Endothelial cell of umbilical vein (primary cell): ENCODE measurements around the gene RSPH10B2. TPM values are rescaled to one million over a fixed set of nuclear protein-coding genes. Genes with fewer than 3 reads are reported as not detected.
"Not testable (repeated sequence)": the region's sequence is repeated elsewhere in the genome, so short reads cannot be mapped to it uniquely, and the experiment has no call there.

Experiments
- BruUV-seq: library from RNA; stranded (reverse); fragments of 400-500 nt; replicated peaks from 2 replicates; lab custom pipeline; 2021; lab: Mats Ljungman, UMichigan
- CTCF ChIA-PET: fragments of 300-600, 350-600 bp; sonication (Branson Sonifier 250); formaldehyde crosslinking; loops from one replicate; lab custom pipeline; 2021; ENCODE audit warnings: antibody characterized with exemption, inconsistent platforms; lab: Charles Lee
- POLR2A ChIA-PET: fragments of 300-600, 350-600 bp; sonication (Branson Sonifier 250); formaldehyde crosslinking; loops from one replicate; lab custom pipeline; 2021; ENCODE audit warnings: antibody characterized with exemption, inconsistent platforms; lab: Charles Lee
- DNase-seq: peaks from one replicate; pipeline ENCODE4 v3.0.0-alpha.2; 2011; ENCODE audit warnings: low read depth, low spot score
- FAIRE-seq: peaks from 2 replicates; lab custom pipeline; 2011; peaks lifted over from hg19 to GRCh38; lab: Jason Lieb, UNC
- H2AFZ ChIP-seq: 2 replicates; pipeline ENCODE4 v1.6.0; 2012; ENCODE audit warnings: low read depth, low read length, control low read depth, inconsistent platforms
- H3K27ac ChIP-seq: 2 replicates; pipeline ENCODE4 v1.5.1; 2011; ENCODE audit warnings: low read depth, mild to moderate bottlenecking, control low read depth, low read length, moderate library complexity; ENCODE audit not compliant: insufficient read depth
- H3K27me3 ChIP-seq, 2 experiments: 2 replicates each; pipeline versions ENCODE4 v1.6.0 to v1.6.1; 2011; ENCODE audit warnings: low read length in 2 of 2, mixed read lengths in 1 of 2; ENCODE audit not compliant: control insufficient read depth in 2 of 2, insufficient read depth in 2 of 2
- H3K36me3 ChIP-seq, 2 experiments: 2 replicates in 1 of 2; 3 replicates in 1 of 2; pipeline ENCODE4 v1.5.1; 2011; ENCODE audit warnings: low read length in 2 of 2, mild to moderate bottlenecking in 1 of 2, moderate library complexity in 1 of 2; ENCODE audit not compliant: control insufficient read depth in 2 of 2, insufficient read depth in 2 of 2; ENCODE audit errors: extremely low read depth in 1 of 2
- H3K4me1 ChIP-seq: 3 replicates; pipeline ENCODE4 v1.5.1; 2011; ENCODE audit warnings: mild to moderate bottlenecking, low read length; ENCODE audit not compliant: control insufficient read depth, insufficient read depth; ENCODE audit errors: extremely low read depth
- H3K4me2 ChIP-seq: 2 replicates; pipeline ENCODE4 v1.6.1; 2011; ENCODE audit warnings: low read length, control low read depth, mixed read lengths; ENCODE audit not compliant: insufficient read depth
- H3K4me3 ChIP-seq, 3 experiments: fragments of 200-600 bp in 1 of 3; sonication (generic), shearing (Covaris generic) in 1 of 3; replicated peaks in 1 of 3; 2 replicates each; pipeline ENCODE4 v1.5.1; 2011 to 2016; ENCODE audit warnings: control low read depth in 3 of 3, low read length in 3 of 3, mild to moderate bottlenecking in 2 of 3, inconsistent platforms in 1 of 3, low read depth in 1 of 3, moderate library complexity in 1 of 3; ENCODE audit not compliant: insufficient read depth in 1 of 3
- H3K79me2 ChIP-seq: 2 replicates; pipeline ENCODE4 v1.6.0; 2012; ENCODE audit warnings: low read length, inconsistent platforms; ENCODE audit not compliant: control insufficient read depth, insufficient read depth
- H3K9ac ChIP-seq: replicated peaks from 2 replicates; pipeline ENCODE3; 2011; ENCODE audit warnings: low read length, control low read depth; ENCODE audit not compliant: insufficient read depth; ENCODE audit errors: extremely low read depth
- H3K9me1 ChIP-seq: replicated peaks from 3 replicates; pipeline ENCODE4 v1.6.0; 2011; ENCODE audit warnings: mild to moderate bottlenecking, low read length; ENCODE audit not compliant: control insufficient read depth, insufficient read depth; ENCODE audit errors: extremely low read depth
- H3K9me3 ChIP-seq: replicated peaks from 2 replicates; pipeline ENCODE4 v1.5.1; 2012; ENCODE audit warnings: low read length, inconsistent platforms; ENCODE audit not compliant: control insufficient read depth, insufficient read depth
- H4K20me1 ChIP-seq: replicated peaks from 2 replicates; pipeline ENCODE3; 2011; ENCODE audit warnings: mild to moderate bottlenecking, low read length; ENCODE audit not compliant: control insufficient read depth, insufficient read depth; ENCODE audit errors: extremely low read depth
- dilution Hi-C: fragments of 300-500 bp; cut with MboI; formaldehyde crosslinking; loops from one replicate; pipeline ENCODE4 v1.15.0; 2019; ENCODE audit warnings: low sequenced_read_pairs; ENCODE audit not compliant: extremely low pct_ligation_motif_present
- intact Hi-C: fragments of 100-400 bp; cut with micrococcal nuclease; formaldehyde crosslinking; loops from one replicate; pipeline ENCODE4 v1.10.0; 2022
- polyA plus RNA-seq, 4 experiments: library from polyadenylated mRNA; depleted of rRNA in 3 of 4; stranded (reverse) in 3 of 4; unstranded in 1 of 4; fragments of >200 nt; gene quantifications; 2 replicates each; pipeline versions ENCODE4 v1.2.1 to v1.2.3, GENCODE V29; 2011 to 2012; ENCODE audit warnings: missing spikeins in 1 of 4
- total RNA-seq: library from RNA; stranded (reverse); gene quantifications from 2 replicates; pipeline ENCODE4 v1.2.3, GENCODE V29; 2021

Gene RSPH10B2
- total and polyA plus RNA-seq, 2 donors (not counting 3 experiments of a cell fraction or from before 2014, with no cell fraction given) = not detected

GRCh38 chr7:6813011-6813410 is 59.1 kb downstream of the RSPH10B2 start:
- dilution Hi-C loops, CTCF ChIA-PET, intact Hi-C loops, H3K4me1 ChIP-seq, H3K9me3 ChIP-seq, H3K9ac ChIP-seq, DNase-seq, H2AFZ ChIP-seq, FAIRE-seq, H3K36me3 ChIP-seq, H3K27ac ChIP-seq, H3K4me2 ChIP-seq, H3K27me3 ChIP-seq, H3K4me3 ChIP-seq, BruUV-seq, H3K79me2 ChIP-seq, H3K9me1 ChIP-seq, POLR2A ChIA-PET, H4K20me1 ChIP-seq: not testable (repeated sequence)

GRCh38 chr7:6815470-6815869 is 61.6 kb downstream of the RSPH10B2 start:
- H3K36me3 ChIP-seq, H3K9me3 ChIP-seq, POLR2A ChIA-PET, CTCF ChIA-PET, H3K27me3 ChIP-seq, H3K9ac ChIP-seq, intact Hi-C loops, H3K4me2 ChIP-seq, H3K79me2 ChIP-seq, H3K27ac ChIP-seq, DNase-seq, BruUV-seq, dilution Hi-C loops, FAIRE-seq, H3K9me1 ChIP-seq, H3K4me3 ChIP-seq, H4K20me1 ChIP-seq, H2AFZ ChIP-seq, H3K4me1 ChIP-seq: not testable (repeated sequence)

- H3K9ac ChIP-seq, H3K4me3 ChIP-seq, H3K36me3 ChIP-seq, H2AFZ ChIP-seq, CTCF ChIA-PET, H3K27ac ChIP-seq, POLR2A ChIA-PET, dilution Hi-C loops, H3K4me2 ChIP-seq, H3K9me1 ChIP-seq, H3K79me2 ChIP-seq, H3K4me1 ChIP-seq, BruUV-seq, FAIRE-seq, H4K20me1 ChIP-seq, H3K27me3 ChIP-seq, intact Hi-C loops, H3K9me3 ChIP-seq, DNase-seq: not testable (repeated sequence)
Observed at GRCh38 chr7:6821622-6822021, 67.7 kb downstream of the RSPH10B2 start.

- intact Hi-C loops, H3K79me2 ChIP-seq, H4K20me1 ChIP-seq, H3K27me3 ChIP-seq, H3K9me1 ChIP-seq, H3K4me1 ChIP-seq, POLR2A ChIA-PET, dilution Hi-C loops, CTCF ChIA-PET, H3K27ac ChIP-seq, H2AFZ ChIP-seq, H3K9me3 ChIP-seq, H3K9ac ChIP-seq, H3K36me3 ChIP-seq, DNase-seq: not testable (repeated sequence)
- TSS peak; percentile 17 for BruUV-seq
- peak overlapping the region; percentile 19 to 41 (median 32) for H3K4me3 ChIP-seq
- peak overlapping the region; percentile 55 for H3K4me2 ChIP-seq
- FAIRE-seq = peak; percentile 81
Observed at GRCh38 chr7:6825236-6826125, 71.6 kb downstream of the RSPH10B2 start.
